ENCODE data around the gene CMTM3. TPM values are rescaled to one million over a fixed set of nuclear protein-coding genes. Genes with fewer than 3 reads are reported as not detected.

The CMTM3 gene
- total RNA-seq, 4 donors from 2014 or later: 19.3 to 43.9 (median 38.5) TPM

GRCh38 chr16:66634527-66635196 lies 30.2 kb downstream of the CMTM3 start:
- no peak overlapping the region for H3K4me3 ChIP-seq
- H3K9me3 ChIP-seq: no peaks in the 10 kb centered on the region
- TF ChIP-seq EP300 (IDR thresholded peaks at IDR 0.05): no peak
- H3K36me3 ChIP-seq: peaks cover 0 to 14% (median 0%) of the 10 kb centered on the region in 3 donors
- no peak for DNase-seq (ENCODE audit: low spot score in 2 of 2)
- H3K27me3 ChIP-seq: no peaks in the 10 kb centered on the region
- no peaks in the 10 kb centered on the region for H3K4me1 ChIP-seq
- 88 to 91% methylated on average over 4 of the region's 4 CpGs for WGBS, 2 donors
- H3K27ac ChIP-seq: no peak overlapping the region

GRCh38 chr16:66635406-66635805 lies 30.9 kb downstream of the CMTM3 start:
- H3K27ac ChIP-seq: no peak overlapping the region
- peaks cover 0 to 14% (median 0%) of the 10 kb centered on the region in 3 donors for H3K36me3 ChIP-seq
- no peaks in the 10 kb centered on the region for H3K4me1 ChIP-seq
- no peak overlapping the region for H3K4me3 ChIP-seq
- no peaks in the 10 kb centered on the region for H3K27me3 ChIP-seq
- H3K9me3 ChIP-seq: no peaks in the 10 kb centered on the region
- WGBS, 2 donors: 79 to 98% methylated on average over 5 to 6 of the region's 6 CpGs
- no peak for DNase-seq (ENCODE audit: low spot score in 2 of 2)
- no peak for TF ChIP-seq POLR2A (IDR thresholded peaks at IDR 0.05)
- no peak for TF ChIP-seq EP300 (IDR thresholded peaks at IDR 0.05)
- no peak for TF ChIP-seq CTCF (IDR thresholded peaks at IDR 0.05)

GRCh38 chr16:66636199-66636598 lies 31.7 kb downstream of the CMTM3 start:
- no peak for TF ChIP-seq EP300 (IDR thresholded peaks at IDR 0.05)
- TF ChIP-seq CTCF (IDR thresholded peaks at IDR 0.05): no peak
- TF ChIP-seq POLR2A (IDR thresholded peaks at IDR 0.05): no peak
- H3K27me3 ChIP-seq: no peaks in the 10 kb centered on the region
- WGBS, 2 donors: 70 to 75% methylated on average over 5 of the region's 5 CpGs
- DNase-seq (ENCODE audit: low spot score in 2 of 2): no peak
- H3K4me3 ChIP-seq: no peak overlapping the region
- no peaks in the 10 kb centered on the region for H3K9me3 ChIP-seq
- H3K36me3 ChIP-seq: peaks cover 0 to 14% (median 0%) of the 10 kb centered on the region in 3 donors
- no peak overlapping the region for H3K27ac ChIP-seq
- H3K4me1 ChIP-seq: no peaks in the 10 kb centered on the region

GRCh38 chr16:66637806-66638205 lies 33.3 kb downstream of the CMTM3 start:
- Histone ChIP-seq H3K27ac (no peak overlapping the region), H3K27me3 (no peaks in the 10 kb centered on the region), H3K36me3 (peaks cover 0 to 14% (median 0%) of the 10 kb centered on the region in 3 donors), H3K4me3 (no peak overlapping the region), H3K9me3 (no peaks in the 10 kb centered on the region), H3K4me1 (no peaks in the 10 kb centered on the region)
- TF ChIP-seq EP300 (IDR thresholded peaks at IDR 0.05): no peak
- no peak for TF ChIP-seq CTCF (IDR thresholded peaks at IDR 0.05)
- TF ChIP-seq POLR2A (IDR thresholded peaks at IDR 0.05): no peak
- no peak for DNase-seq (ENCODE audit: low spot score in 2 of 2)
- WGBS, 2 donors: 81 to 84% methylated on average over 3 of the region's 3 CpGs

- Histone ChIP-seq H3K36me3 (peaks cover 0 to 9% (median 0%) of the 10 kb centered on the region in 3 donors), H3K4me1 (no peaks in the 10 kb centered on the region), H3K27me3 (no peaks in the 10 kb centered on the region), H3K4me3 (no peak overlapping the region), H3K9me3 (no peaks in the 10 kb centered on the region), H3K27ac (no peak overlapping the region)
- 78 to 80% methylated on average over 6 of the region's 6 CpGs for WGBS, 2 donors
- TF ChIP-seq EP300 (IDR thresholded peaks at IDR 0.05) (no peak), CTCF (IDR thresholded peaks at IDR 0.05) (no peak), POLR2A (IDR thresholded peaks at IDR 0.05) (no peak)
- DNase-seq (ENCODE audit: low spot score in 2 of 2): no peak
These were observed 34.8 kb downstream of the CMTM3 start for GRCh38 chr16:66639091-66639885.
